GM19395 (cell line): ENCODE measurements around the gene HSH2D.

Experiments
- ATAC-seq: cut with Tn5 transposase; IDR thresholded peaks from one replicate; pipeline ENCODE4 v1.9.1; 2021; ENCODE audit warnings: mild to moderate bottlenecking, moderate library complexity; ENCODE audit not compliant: unreplicated experiment

HSH2D gene

DNA sequence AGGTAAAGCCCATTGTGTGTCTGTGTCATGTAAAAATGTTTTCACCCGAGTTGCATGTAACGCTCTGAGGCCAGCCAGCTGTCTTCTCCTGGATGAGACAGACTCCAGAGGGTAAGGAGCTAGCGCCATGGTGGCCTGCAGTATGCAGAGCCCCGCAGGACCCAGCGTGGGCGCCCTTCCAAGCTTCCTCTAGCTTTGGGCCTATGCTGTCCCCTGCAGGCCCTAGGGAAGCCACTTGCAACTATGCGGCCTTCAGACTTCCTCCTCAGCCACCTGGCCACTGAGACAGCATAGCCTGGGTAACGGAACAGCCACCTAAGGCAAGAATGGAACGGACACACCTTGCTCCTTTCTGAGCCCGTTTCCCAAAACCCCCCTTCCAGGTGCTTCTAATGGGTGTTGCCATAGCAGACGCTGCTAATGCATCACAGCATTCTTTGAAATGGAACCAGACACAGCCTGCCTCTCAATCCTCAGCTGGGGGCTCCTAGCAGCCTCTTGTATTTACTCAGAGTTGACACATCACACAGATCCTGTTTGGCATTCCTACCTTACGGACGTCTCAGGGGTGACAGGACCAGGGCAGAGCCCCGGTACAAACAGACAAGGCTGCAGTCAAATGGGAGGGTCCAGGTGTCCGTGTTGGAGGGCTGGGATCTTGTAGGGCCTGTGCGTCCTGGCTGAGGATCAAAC, 47.9 kb downstream of the HSH2D start:
- ATAC-seq = no peak

- no peak for ATAC-seq
Observed at GRCh38 chr19:16193466-16193865, 50.0 kb downstream of the HSH2D start.

DNA sequence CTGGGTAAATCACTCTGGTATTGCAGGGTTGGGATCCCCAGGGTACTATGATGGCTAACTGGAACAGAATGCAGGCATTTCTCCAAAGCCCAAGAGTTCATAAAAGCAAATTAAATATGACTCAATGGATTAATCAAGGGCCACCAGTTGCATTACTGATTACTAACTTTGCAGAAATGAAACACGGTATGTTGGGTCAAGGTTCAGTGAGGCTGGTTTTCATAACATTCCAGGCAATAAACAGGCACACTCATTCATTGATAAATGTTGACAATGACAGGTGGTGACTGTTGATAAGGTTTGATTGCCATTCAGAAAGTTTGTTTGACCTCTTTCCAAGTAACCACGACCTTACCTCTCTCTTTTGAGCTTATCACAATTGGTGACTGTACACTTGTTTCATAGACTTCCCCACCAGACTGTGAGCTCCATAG, 53.7 kb downstream of the HSH2D start:
- no peak for ATAC-seq

GRCh38 chr19:16197622-16198369, 54.3 kb downstream of the HSH2D start, which contains the start of gene AP1M1:
TSS of gene AP1M1 (plus strand) at chr19:16197911. CDS start at chr19:16198027, 116 bp downstream.
- peak; percentile 75 for ATAC-seq

GRCh38 chr19:16198370-16198651, 54.8 kb downstream of the HSH2D start:
- ATAC-seq = no peak

GRCh38 chr19:16199275-16199932, 55.9 kb downstream of the HSH2D start:
- no peak for ATAC-seq

- no peak for ATAC-seq
Observed at GRCh38 chr19:16200038-16201010, 56.8 kb downstream of the HSH2D start.

DNA sequence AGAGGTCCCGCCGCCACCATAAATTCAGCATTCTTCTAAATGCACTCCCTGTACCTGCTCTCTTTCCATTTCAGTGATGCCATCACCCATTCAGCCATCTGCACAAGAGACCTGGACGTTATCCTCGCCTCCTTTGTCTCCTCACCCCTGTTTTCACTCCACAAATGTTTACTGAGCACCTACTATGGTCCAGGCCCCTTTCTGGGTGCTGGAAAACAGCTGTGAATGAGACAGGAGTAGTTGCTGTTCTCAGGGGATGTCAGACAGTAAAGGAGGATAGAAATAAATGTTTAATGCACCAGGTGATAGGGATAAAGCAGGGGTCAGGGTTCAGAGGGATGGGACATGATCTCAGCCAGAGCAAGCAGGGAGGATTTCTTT, 57.5 kb downstream of the HSH2D start:
- no peak for ATAC-seq

DNA sequence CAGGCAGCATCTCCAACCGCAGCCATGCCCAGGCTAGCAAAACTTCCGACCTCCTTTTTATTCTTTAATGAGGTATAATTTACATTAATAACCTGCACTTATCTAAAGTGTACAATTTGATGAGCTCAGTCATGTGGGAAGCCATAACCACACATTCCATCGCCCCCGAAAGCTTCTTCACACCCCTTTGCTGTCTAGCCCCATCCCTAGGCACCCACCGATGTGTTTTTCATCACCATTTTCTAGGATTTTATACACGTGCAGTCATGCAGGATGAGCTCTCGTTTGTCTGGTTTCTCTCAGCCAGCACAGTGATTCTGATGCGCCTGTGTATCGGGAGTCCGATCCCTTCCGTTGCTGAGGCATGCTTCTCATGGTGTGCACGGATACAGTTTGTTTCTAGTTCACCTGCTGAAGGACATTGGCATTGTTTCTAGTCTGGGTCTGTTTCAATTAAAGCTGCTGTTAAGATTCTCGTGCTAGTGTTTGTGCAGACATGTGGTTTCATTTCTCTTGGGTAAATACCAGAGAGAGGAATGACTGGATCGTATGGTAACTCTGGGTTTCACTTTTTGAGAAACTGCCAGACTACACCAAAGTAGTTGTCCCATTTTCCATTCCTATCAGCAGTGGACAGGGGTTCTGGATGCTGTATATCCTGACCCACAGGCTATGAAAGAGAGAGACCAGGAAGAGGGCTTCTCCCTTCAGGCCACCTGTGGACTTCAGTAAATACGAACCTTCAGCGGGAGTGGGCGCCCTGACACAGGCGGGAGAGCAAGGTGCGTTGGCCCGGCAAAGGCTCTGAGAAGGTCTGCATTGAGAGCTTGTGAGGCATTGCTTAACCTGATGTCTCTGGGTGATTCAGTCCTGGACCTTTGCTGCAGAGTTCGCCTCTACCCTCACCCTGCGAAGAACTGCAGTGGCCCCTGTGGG, 59.1 kb downstream of the HSH2D start:
- ATAC-seq = no peak

GRCh38 chr19:16203256-16204004, 59.9 kb downstream of the HSH2D start:
- ATAC-seq = no peak

GRCh38 chr19:16204005-16204294, 60.5 kb downstream of the HSH2D start:
- ATAC-seq = no peak

- no peak for ATAC-seq
Observed at GRCh38 chr19:16205205-16206045, 61.9 kb downstream of the HSH2D start.

DNA sequence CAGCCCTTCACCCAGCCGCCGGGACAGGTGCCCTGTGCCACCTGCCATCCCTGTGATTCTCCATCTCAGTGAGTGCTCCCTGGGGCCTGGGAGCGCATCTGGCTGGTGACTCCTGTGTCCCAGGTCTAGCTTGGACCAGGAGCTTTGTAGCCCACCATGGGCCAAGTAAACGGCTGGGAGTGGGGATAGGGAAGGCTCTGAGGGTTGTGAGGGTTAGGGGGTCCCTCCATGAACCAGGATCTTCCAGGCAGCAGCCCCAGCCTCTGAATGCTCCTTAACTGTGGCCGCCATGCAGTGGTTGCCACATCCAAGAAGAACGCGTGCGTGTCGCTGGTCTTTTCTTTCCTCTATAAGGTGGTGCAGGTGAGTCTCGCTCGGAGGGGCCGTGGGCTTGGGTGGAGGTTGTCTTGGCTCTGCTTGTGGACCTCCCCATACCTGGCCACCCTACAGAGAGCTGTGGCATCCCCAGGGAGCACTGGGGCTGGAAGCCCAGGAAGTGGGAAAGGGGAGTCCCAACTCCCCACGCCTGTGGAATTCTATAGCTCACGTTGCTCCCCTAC, 62.6 kb downstream of the HSH2D start:
- no peak for ATAC-seq

DNA sequence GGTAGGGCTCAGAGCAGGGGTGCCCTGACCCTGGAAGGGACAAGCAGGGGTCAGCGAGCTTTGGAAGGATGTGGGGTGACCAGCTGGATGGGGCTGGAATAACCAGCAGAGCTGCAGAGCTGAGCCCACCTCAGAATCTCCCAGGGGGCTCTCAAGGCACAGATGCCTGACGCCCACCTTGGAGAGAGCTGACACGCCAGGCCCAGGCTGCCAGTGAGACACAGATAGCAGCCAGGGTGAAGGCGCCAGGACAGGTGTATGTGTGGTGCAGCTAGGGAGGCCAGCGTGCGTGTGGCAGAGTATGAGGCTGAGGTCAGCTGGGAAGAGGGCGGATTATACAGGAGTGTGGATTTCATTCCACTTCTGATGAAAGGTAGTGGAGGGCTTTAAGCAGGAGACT, 63.2 kb downstream of the HSH2D start:
- no peak for ATAC-seq

- no peak for ATAC-seq
Observed at GRCh38 chr19:16207063-16207462, 63.6 kb downstream of the HSH2D start.

DNA sequence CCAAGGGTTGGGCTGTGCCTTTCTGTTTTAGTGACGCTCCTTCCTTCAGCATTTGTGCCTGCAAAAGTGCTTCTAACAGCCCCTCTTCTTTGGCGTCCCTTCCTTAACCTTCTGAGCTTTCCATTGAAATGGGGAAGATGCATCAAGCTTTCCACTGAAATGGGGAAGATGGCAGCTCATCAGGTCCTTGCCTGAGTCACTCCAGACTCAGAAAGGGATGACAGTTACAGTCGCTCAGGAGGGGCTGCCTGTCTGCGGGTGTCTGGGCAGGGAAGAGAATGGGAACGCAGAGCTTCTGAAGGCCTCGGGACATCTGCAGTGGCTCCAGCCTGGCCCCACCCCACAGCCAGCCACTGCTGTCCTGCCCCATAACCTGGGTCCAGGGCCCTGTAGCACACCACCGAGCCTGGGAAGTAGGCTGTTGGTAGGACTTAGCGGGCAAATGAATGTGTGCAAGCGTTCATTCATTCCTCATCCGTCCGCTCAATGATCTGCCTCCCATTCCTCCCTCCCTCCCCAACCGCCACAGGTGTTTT, 64.1 kb downstream of the HSH2D start:
- ATAC-seq = no peak
